G401 (cell line): Measurements from ENCODE around the gene CD209. TPM values are rescaled to one million over a fixed set of nuclear protein-coding genes. Genes with fewer than 3 reads are reported as not detected.

Experiments
- DNase-seq: peaks from one replicate; pipeline ENCODE4 v3.0.0-alpha.2; 2015; ENCODE audit warnings: low spot score
- in situ Hi-C: cut with HindIII; loops from 2 replicates; pipeline ENCODE4 v1.10.0; 2016; ENCODE audit warnings: low sequenced_read_pairs, mixed read lengths
- total RNA-seq: library from RNA; depleted of rRNA; stranded (reverse); fragments of >200 nt; shearing (Covaris generic); gene quantifications from 2 replicates; pipeline ENCODE4 v1.2.3, GENCODE V29; 2014; rRNA removed

The CD209 gene
- total RNA-seq, 1 experiment from 2014 or later: not detected

GRCh38 chr19:7692417-7693088 is 54.8 kb downstream of the CD209 start:
- in situ Hi-C loops: no loop called here

GRCh38 chr19:7691497-7691896 is 55.8 kb downstream of the CD209 start:
- no peak for DNase-seq

More at GRCh38 chr19:7692417-7693088, 54.8 kb downstream of the CD209 start:
- DNase-seq: no peak

GRCh38 chr19:7690779-7691258 is 56.5 kb downstream of the CD209 start:
- in situ Hi-C loops: no loop called here

More at GRCh38 chr19:7691497-7691896, 55.8 kb downstream of the CD209 start:
- in situ Hi-C loops: no loop called here

More at GRCh38 chr19:7690779-7691258, 56.5 kb downstream of the CD209 start:
- no peak for DNase-seq

Other genes starting within 250 kb of the CD209 start
- gene ZNF358, start 231.4 kb downstream of the CD209 start, total RNA-seq: 25.3 and 40.1 TPM in 2 replicates
- 6.2 and 16.9 TPM in 2 replicates for gene MCOLN1, start 224.9 kb downstream of the CD209 start, total RNA-seq
- 74.6 and 97.9 TPM in 2 replicates for gene PNPLA6, start 211.8 kb downstream of the CD209 start, total RNA-seq
- gene CAMSAP3, start 151.7 kb downstream of the CD209 start, total RNA-seq: 3.3 and 4.8 TPM in 2 replicates
- gene XAB2, start 118.0 kb downstream of the CD209 start, total RNA-seq: 68.4 and 87.3 TPM in 2 replicates
- 31.2 and 80.2 TPM in 2 replicates for gene PET100, start 117.7 kb downstream of the CD209 start, total RNA-seq
- not detected in 2 replicates for gene PCP2, start 113.8 kb downstream of the CD209 start, total RNA-seq
- gene STXBP2, start 110.4 kb downstream of the CD209 start, total RNA-seq: 0.20 TPM in 1 of 2 replicates, not detected in the other
- gene RETN, start 78.5 kb downstream of the CD209 start, total RNA-seq: not detected in 2 replicates
- gene MCEMP1, start 70.4 kb downstream of the CD209 start, total RNA-seq: not detected in 2 replicates
- 131 and 153 TPM in 2 replicates for gene TRAPPC5, start 66.7 kb downstream of the CD209 start, total RNA-seq
- gene FCER2, start 45.4 kb downstream of the CD209 start, total RNA-seq: not detected in 2 replicates
- not detected in 2 replicates for gene CLEC4G, start 15.4 kb downstream of the CD209 start, total RNA-seq
- not detected in 2 replicates for gene CLEC4M, start 15.7 kb upstream of the CD209 start, total RNA-seq
- 19.0 and 24.5 TPM in 2 replicates for gene EVI5L, start 82.7 kb upstream of the CD209 start, total RNA-seq
- 0.03 and 0.49 TPM in 2 replicates for gene PRR36, start 126.9 kb upstream of the CD209 start, total RNA-seq
- 0.49 TPM in 1 of 2 replicates, not detected in the other for gene LRRC8E, start 141.0 kb upstream of the CD209 start, total RNA-seq
- gene MAP2K7, start 156.3 kb upstream of the CD209 start, total RNA-seq: 14.2 and 16.2 TPM in 2 replicates
- not detected in 2 replicates for gene TGFBR3L, start 167.3 kb upstream of the CD209 start, total RNA-seq
- 35.1 and 37.8 TPM in 2 replicates for gene SNAPC2, start 172.8 kb upstream of the CD209 start, total RNA-seq
- gene CTXN1, start 178.6 kb upstream of the CD209 start, total RNA-seq: 27.0 and 27.3 TPM in 2 replicates
- gene TIMM44, start 196.1 kb upstream of the CD209 start, total RNA-seq: 100 and 168 TPM in 2 replicates